Raji (cell line): Measurements from ENCODE around the gene SUCLG2.

ENCODE experiments used
- POLR2A ChIP-seq: IDR thresholded peaks from 2 replicates; pipeline ENCODE4 v1.6.1; 2011; ENCODE audit warnings: low read depth, low read length, control low read depth; ENCODE audit not compliant: insufficient read depth

The SUCLG2 gene

GRCh38 chr3:67598814-67599556, 55.4 kb downstream of the SUCLG2 start:
- no peak for TF ChIP-seq POLR2A

GRCh38 chr3:67595424-67595823, 59.0 kb downstream of the SUCLG2 start:
- TF ChIP-seq POLR2A, result no peak

- TF ChIP-seq POLR2A, result no peak
Observed at GRCh38 chr3:67593761-67594234, 60.6 kb downstream of the SUCLG2 start.

GRCh38 chr3:67592057-67592456, 62.4 kb downstream of the SUCLG2 start:
- no peak for TF ChIP-seq POLR2A

- TF ChIP-seq POLR2A, result no peak
Observed at GRCh38 chr3:67587811-67588210, 66.6 kb downstream of the SUCLG2 start.

- TF ChIP-seq POLR2A, result no peak
Observed at GRCh38 chr3:67587301-67587700, 67.1 kb downstream of the SUCLG2 start.

GRCh38 chr3:67580430-67581000, 73.9 kb downstream of the SUCLG2 start:
- TF ChIP-seq POLR2A, result no peak

- TF ChIP-seq POLR2A, result no peak
Observed at GRCh38 chr3:67578416-67578815, 76.0 kb downstream of the SUCLG2 start.

GRCh38 chr3:67576441-67576840, 78.0 kb downstream of the SUCLG2 start:
- TF ChIP-seq POLR2A, result no peak

- TF ChIP-seq POLR2A, result no peak
Observed at GRCh38 chr3:67569324-67569723, 85.1 kb downstream of the SUCLG2 start.

- no peak for TF ChIP-seq POLR2A
Observed at GRCh38 chr3:67567893-67568292, 86.5 kb downstream of the SUCLG2 start.

- TF ChIP-seq POLR2A, result no peak
Observed at GRCh38 chr3:67564973-67565372, 89.4 kb downstream of the SUCLG2 start.

GRCh38 chr3:67564008-67564407, 90.4 kb downstream of the SUCLG2 start:
- TF ChIP-seq POLR2A, result no peak

- TF ChIP-seq POLR2A, result no peak
Observed at GRCh38 chr3:67561667-67562394, 92.6 kb downstream of the SUCLG2 start.

GRCh38 chr3:67561266-67561665, 93.1 kb downstream of the SUCLG2 start:
- no peak for TF ChIP-seq POLR2A

GRCh38 chr3:67559029-67559605, 95.3 kb downstream of the SUCLG2 start:
- no peak for TF ChIP-seq POLR2A
